Panc1 (cell line): ENCODE results near the gene MAP1B. TPM values are rescaled to one million over a fixed set of nuclear protein-coding genes. Genes with fewer than 3 reads are reported as not detected.

Source experiments
- ATAC-seq: fragments of 200-7000 bp; cut with Tn5 transposase; 2 replicates; pipeline ENCODE4 v1.9.1; 2020; ENCODE audit warnings: mild to moderate bottlenecking, moderate library complexity
- BruUV-seq: library from RNA; stranded (reverse); fragments of 400-500 nt; replicated peaks from 2 replicates; lab custom pipeline; 2021; lab: Mats Ljungman, UMichigan
- CTCF ChIA-PET: fragments of 300-600 bp; sonication (Branson Sonifier 250); formaldehyde crosslinking; loops from one replicate; lab custom pipeline; 2022; ENCODE audit warnings: antibody characterized with exemption; lab: Charles Lee
- POLR2A ChIA-PET: fragments of 300-600 bp; sonication (Branson Sonifier 250); formaldehyde crosslinking; loops from one replicate; lab custom pipeline; 2022; ENCODE audit warnings: antibody characterized with exemption; lab: Charles Lee
- DNase-seq: peaks from one replicate; pipeline ENCODE4 v3.0.0-alpha.2; 2010; ENCODE audit warnings: low read depth, low spot score
- H3K27ac ChIP-seq: 2 replicates; pipeline ENCODE4 v1.5.1; 2011; ENCODE audit warnings: mild to moderate bottlenecking, low read length, inconsistent platforms
- H3K27me3 ChIP-seq: fragments of 200-500 bp; sonication (Bioruptor generic); 2 replicates; pipeline ENCODE4 v1.6.0; 2014; ENCODE audit warnings: low read length, inconsistent platforms; ENCODE audit not compliant: control insufficient read depth, insufficient read depth
- H3K36me3 ChIP-seq: fragments of 200-500 bp; sonication (Bioruptor generic); 2 replicates; pipeline ENCODE4 v1.5.1; 2014; ENCODE audit warnings: inconsistent platforms, mild to moderate bottlenecking, low read length, moderate library complexity; ENCODE audit not compliant: control insufficient read depth, insufficient read depth
- H3K4me1 ChIP-seq: 2 replicates; pipeline ENCODE4 v1.5.1; 2011; ENCODE audit warnings: inconsistent platforms, mild to moderate bottlenecking, low read length, moderate library complexity; ENCODE audit not compliant: control insufficient read depth, insufficient read depth
- H3K4me3 ChIP-seq, 2 experiments: 2 replicates each; pipeline ENCODE4 v1.5.1; 2011 to 2012; ENCODE audit warnings: low read depth in 2 of 2, low read length in 2 of 2, mild to moderate bottlenecking in 2 of 2, inconsistent platforms in 1 of 2, moderate library complexity in 1 of 2
- H3K9me3 ChIP-seq: fragments of 200-500 bp; sonication (Bioruptor generic); 2 replicates; pipeline ENCODE4 v1.5.1; 2014; ENCODE audit warnings: low read depth, mild to moderate bottlenecking, inconsistent platforms, low read length, moderate library complexity; ENCODE audit not compliant: control insufficient read depth, insufficient read depth
- POLR2AphosphoS5 ChIP-seq: IDR thresholded peaks from 2 replicates; pipeline ENCODE4 v1.6.1; 2012; ENCODE audit warnings: mild to moderate bottlenecking, low read depth, low read length, moderate library complexity
- SIN3A ChIP-seq: IDR thresholded peaks from 2 replicates; pipeline ENCODE4 v1.6.1; 2012; ENCODE audit warnings: low read depth, mild to moderate bottlenecking, low read length, moderate library complexity, borderline replicate concordance; ENCODE audit not compliant: insufficient read depth
- TCF7L2 ChIP-seq: IDR thresholded peaks from 2 replicates; pipeline ENCODE4 v1.6.1; 2011; ENCODE audit warnings: mild to moderate bottlenecking, low read depth, low read length, inconsistent platforms
- in situ Hi-C: cut with HindIII; loops from 2 replicates; pipeline ENCODE4 v1.10.0; 2016; ENCODE audit warnings: low sequenced_read_pairs, low pct_unique_long_range_greater_than_20kb
- intact Hi-C: fragments of 100-400 bp; cut with micrococcal nuclease; formaldehyde crosslinking; loops from one replicate; pipeline ENCODE4 v1.10.0; 2022; ENCODE audit not compliant: unreplicated experiment
- total RNA-seq: library from RNA; stranded (reverse); gene quantifications from one replicate; pipeline ENCODE4 v1.2.1, GENCODE V29; 2021; ENCODE audit not compliant: unreplicated experiment
- TF ChIP-seq, protein P1 (sequence below), 2 experiments: IDR thresholded peaks; 2 replicates each; pipeline ENCODE4 v1.6.1; 2011 to 2012; ENCODE audit warnings: low read depth in 2 of 2, control low read depth in 1 of 2, low read length in 1 of 2, mild to moderate bottlenecking in 1 of 2, moderate library complexity in 1 of 2; ENCODE audit not compliant: insufficient read depth in 1 of 2
- TF ChIP-seq, protein P2 (sequence below): fragments of 450-650 bp; IDR thresholded peaks from 2 replicates; pipeline ENCODE4 v1.5.1; 2017; ENCODE audit warnings: mild to moderate bottlenecking

MAP1B gene
- total RNA-seq, 1 experiment from 2014 or later, result 82.3 TPM

- ATAC-seq (no peak), DNase-seq (no peak)
- in situ Hi-C loops (no loop called here), intact Hi-C loops (no loop called here)
- H3K4me1 ChIP-seq, result no peaks in the 10 kb centered on the region
- no peaks in the 10 kb centered on the region for H3K27me3 ChIP-seq
- no peaks in the 10 kb centered on the region for H3K36me3 ChIP-seq
- CTCF ChIA-PET, result no interaction called here
- no peak overlapping the region for H3K27ac ChIP-seq
- no TSS peak for BruUV-seq
- no peaks in the 10 kb centered on the region for H3K9me3 ChIP-seq
- no peak overlapping the region for H3K4me3 ChIP-seq
- POLR2A ChIA-PET, result no interaction called here
- TF ChIP-seq TCF7L2, result no peak
- TF ChIP-seq, protein P1, sequence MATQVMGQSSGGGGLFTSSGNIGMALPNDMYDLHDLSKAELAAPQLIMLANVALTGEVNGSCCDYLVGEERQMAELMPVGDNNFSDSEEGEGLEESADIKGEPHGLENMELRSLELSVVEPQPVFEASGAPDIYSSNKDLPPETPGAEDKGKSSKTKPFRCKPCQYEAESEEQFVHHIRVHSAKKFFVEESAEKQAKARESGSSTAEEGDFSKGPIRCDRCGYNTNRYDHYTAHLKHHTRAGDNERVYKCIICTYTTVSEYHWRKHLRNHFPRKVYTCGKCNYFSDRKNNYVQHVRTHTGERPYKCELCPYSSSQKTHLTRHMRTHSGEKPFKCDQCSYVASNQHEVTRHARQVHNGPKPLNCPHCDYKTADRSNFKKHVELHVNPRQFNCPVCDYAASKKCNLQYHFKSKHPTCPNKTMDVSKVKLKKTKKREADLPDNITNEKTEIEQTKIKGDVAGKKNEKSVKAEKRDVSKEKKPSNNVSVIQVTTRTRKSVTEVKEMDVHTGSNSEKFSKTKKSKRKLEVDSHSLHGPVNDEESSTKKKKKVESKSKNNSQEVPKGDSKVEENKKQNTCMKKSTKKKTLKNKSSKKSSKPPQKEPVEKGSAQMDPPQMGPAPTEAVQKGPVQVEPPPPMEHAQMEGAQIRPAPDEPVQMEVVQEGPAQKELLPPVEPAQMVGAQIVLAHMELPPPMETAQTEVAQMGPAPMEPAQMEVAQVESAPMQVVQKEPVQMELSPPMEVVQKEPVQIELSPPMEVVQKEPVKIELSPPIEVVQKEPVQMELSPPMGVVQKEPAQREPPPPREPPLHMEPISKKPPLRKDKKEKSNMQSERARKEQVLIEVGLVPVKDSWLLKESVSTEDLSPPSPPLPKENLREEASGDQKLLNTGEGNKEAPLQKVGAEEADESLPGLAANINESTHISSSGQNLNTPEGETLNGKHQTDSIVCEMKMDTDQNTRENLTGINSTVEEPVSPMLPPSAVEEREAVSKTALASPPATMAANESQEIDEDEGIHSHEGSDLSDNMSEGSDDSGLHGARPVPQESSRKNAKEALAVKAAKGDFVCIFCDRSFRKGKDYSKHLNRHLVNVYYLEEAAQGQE (IDR thresholded peaks at IDR 0.05; ENCODE audit: insufficient read depth in 1 of 2, low read depth in 2 of 2, low read length in 1 of 2), result no peak
- TF ChIP-seq POLR2AphosphoS5, result no peak
- TF ChIP-seq, protein P2, sequence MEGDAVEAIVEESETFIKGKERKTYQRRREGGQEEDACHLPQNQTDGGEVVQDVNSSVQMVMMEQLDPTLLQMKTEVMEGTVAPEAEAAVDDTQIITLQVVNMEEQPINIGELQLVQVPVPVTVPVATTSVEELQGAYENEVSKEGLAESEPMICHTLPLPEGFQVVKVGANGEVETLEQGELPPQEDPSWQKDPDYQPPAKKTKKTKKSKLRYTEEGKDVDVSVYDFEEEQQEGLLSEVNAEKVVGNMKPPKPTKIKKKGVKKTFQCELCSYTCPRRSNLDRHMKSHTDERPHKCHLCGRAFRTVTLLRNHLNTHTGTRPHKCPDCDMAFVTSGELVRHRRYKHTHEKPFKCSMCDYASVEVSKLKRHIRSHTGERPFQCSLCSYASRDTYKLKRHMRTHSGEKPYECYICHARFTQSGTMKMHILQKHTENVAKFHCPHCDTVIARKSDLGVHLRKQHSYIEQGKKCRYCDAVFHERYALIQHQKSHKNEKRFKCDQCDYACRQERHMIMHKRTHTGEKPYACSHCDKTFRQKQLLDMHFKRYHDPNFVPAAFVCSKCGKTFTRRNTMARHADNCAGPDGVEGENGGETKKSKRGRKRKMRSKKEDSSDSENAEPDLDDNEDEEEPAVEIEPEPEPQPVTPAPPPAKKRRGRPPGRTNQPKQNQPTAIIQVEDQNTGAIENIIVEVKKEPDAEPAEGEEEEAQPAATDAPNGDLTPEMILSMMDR, result no peak
- TF ChIP-seq SIN3A, result no peak
These were observed 78.4 kb downstream of the MAP1B start for GRCh38 chr5:72185496-72186329.

GRCh38 chr5:72187388-72188075 is 80.3 kb downstream of the MAP1B start:
- in situ Hi-C loops, result no loop called here
- CTCF ChIA-PET, result no interaction called here
- POLR2A ChIA-PET, result no interaction called here
- no peaks in the 10 kb centered on the region for H3K9me3 ChIP-seq
- no peak overlapping the region for H3K4me3 ChIP-seq
- no TSS peak for BruUV-seq
- H3K27ac ChIP-seq, result no peak overlapping the region
- TF ChIP-seq POLR2AphosphoS5, result no peak
- TF ChIP-seq, protein P2, result no peak
- TF ChIP-seq SIN3A, result no peak
- TF ChIP-seq, protein P1 (IDR thresholded peaks at IDR 0.05; ENCODE audit: insufficient read depth in 1 of 2, low read depth in 2 of 2, low read length in 1 of 2), result no peak
- no peaks in the 10 kb centered on the region for H3K4me1 ChIP-seq
- intact Hi-C loops, result no loop called here
- ATAC-seq, result no peak
- no peaks in the 10 kb centered on the region for H3K27me3 ChIP-seq
- DNase-seq, result no peak
- no peaks in the 10 kb centered on the region for H3K36me3 ChIP-seq
